WERI-Rb-1 (cell line): ENCODE data around the gene MCTP1.
A peak's percentile ranks its signal among the peaks of the same experiment; 100 is the strongest.

Experiments used
- DNase-seq: peaks from one replicate; pipeline ENCODE4 v3.0.0-alpha.2; 2020
- H3K27ac ChIP-seq: fragments of 250-450 bp; sonication (Bioruptor Pico); 2 replicates; pipeline ENCODE4 v1.5.1; 2020; ENCODE audit warnings: mild to moderate bottlenecking, moderate library complexity
- H3K27me3 ChIP-seq: fragments of 250-450 bp; sonication (Bioruptor Pico); 2 replicates; pipeline ENCODE4 v1.5.1; 2021; ENCODE audit warnings: mild to moderate bottlenecking, low read depth, moderate library complexity; ENCODE audit not compliant: insufficient read depth, severe bottlenecking
- H3K36me3 ChIP-seq: fragments of 250-450 bp; sonication (Bioruptor Pico); 2 replicates; pipeline ENCODE4 v1.5.1; 2020; ENCODE audit warnings: mild to moderate bottlenecking, moderate library complexity
- H3K4me3 ChIP-seq: 2 replicates; pipeline ENCODE4 v1.5.1; 2011; ENCODE audit warnings: low read depth, mild to moderate bottlenecking, control low read depth, low read length
- H3K9me3 ChIP-seq: fragments of 250-450 bp; sonication (Bioruptor Pico); 2 replicates; pipeline ENCODE4 v1.5.1; 2021; ENCODE audit warnings: mild to moderate bottlenecking, moderate library complexity; ENCODE audit not compliant: severe bottlenecking
- TF ChIP-seq, protein P1 (sequence below): IDR thresholded peaks from 2 replicates; pipeline ENCODE4 v1.5.1; 2011; ENCODE audit warnings: low read depth, mild to moderate bottlenecking, control low read depth, inconsistent platforms, low read length

Gene MCTP1

DNA sequence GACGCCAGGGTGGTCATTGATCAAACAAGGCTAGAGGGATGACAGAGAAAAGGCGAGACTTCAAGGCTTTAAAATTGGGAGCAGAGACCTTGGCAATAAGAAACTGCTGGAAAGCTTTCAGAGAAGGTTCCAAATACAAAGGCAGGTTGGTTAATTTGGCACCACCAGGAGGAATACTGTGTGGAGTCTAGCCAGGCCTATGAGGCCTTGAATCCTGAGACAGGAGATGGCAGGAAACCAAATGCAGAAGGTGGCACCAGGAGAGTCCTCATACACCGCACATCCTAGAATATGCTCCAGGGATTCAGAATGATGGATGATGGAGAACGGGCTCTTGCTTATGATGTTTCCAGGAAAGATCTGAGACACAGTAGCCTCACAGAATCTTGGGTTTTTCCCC lies 90.0 kb downstream of the MCTP1 start:
- Histone ChIP-seq H3K4me3 (no peak overlapping the region), H3K27ac (no peak overlapping the region), H3K36me3 (no peaks in the 10 kb centered on the region), H3K27me3 (no peaks in the 10 kb centered on the region), H3K9me3 (no peaks in the 10 kb centered on the region)
- no peak for DNase-seq
- TF ChIP-seq, protein P1, sequence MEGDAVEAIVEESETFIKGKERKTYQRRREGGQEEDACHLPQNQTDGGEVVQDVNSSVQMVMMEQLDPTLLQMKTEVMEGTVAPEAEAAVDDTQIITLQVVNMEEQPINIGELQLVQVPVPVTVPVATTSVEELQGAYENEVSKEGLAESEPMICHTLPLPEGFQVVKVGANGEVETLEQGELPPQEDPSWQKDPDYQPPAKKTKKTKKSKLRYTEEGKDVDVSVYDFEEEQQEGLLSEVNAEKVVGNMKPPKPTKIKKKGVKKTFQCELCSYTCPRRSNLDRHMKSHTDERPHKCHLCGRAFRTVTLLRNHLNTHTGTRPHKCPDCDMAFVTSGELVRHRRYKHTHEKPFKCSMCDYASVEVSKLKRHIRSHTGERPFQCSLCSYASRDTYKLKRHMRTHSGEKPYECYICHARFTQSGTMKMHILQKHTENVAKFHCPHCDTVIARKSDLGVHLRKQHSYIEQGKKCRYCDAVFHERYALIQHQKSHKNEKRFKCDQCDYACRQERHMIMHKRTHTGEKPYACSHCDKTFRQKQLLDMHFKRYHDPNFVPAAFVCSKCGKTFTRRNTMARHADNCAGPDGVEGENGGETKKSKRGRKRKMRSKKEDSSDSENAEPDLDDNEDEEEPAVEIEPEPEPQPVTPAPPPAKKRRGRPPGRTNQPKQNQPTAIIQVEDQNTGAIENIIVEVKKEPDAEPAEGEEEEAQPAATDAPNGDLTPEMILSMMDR, result no peak

- H3K9me3 ChIP-seq, result no peaks in the 10 kb centered on the region
- TF ChIP-seq, protein P1, result no peak
- H3K27me3 ChIP-seq, result no peaks in the 10 kb centered on the region
These were observed 93.6 kb downstream of the MCTP1 start for GRCh38 chr5:95191330-95191729.

GRCh38 chr5:95184924-95185323 lies 100.0 kb downstream of the MCTP1 start:
- Histone ChIP-seq H3K27ac (no peak overlapping the region), H3K4me3 (no peak overlapping the region), H3K27me3 (no peaks in the 10 kb centered on the region), H3K36me3 (no peaks in the 10 kb centered on the region), H3K9me3 (no peaks in the 10 kb centered on the region)
- DNase-seq, result no peak
- TF ChIP-seq, protein P1, result no peak

More at GRCh38 chr5:95191330-95191729, 93.6 kb downstream of the MCTP1 start:
- no peak for DNase-seq
- H3K36me3 ChIP-seq, result no peaks in the 10 kb centered on the region
- H3K27ac ChIP-seq, result no peak overlapping the region
- no peak overlapping the region for H3K4me3 ChIP-seq

- TF ChIP-seq, protein P1, result no peak
- no peak for DNase-seq
- Histone ChIP-seq H3K4me3 (no peak overlapping the region), H3K9me3 (peaks cover 2% of the 10 kb centered on the region), H3K27ac (no peak overlapping the region), H3K36me3 (no peaks in the 10 kb centered on the region), H3K27me3 (no peaks in the 10 kb centered on the region)
These were observed 103.2 kb downstream of the MCTP1 start for GRCh38 chr5:95181644-95182043.

GRCh38 chr5:95178046-95178651 lies 106.7 kb downstream of the MCTP1 start:
- TF ChIP-seq, protein P1, result peak; percentile 60
- peak; percentile 83 for DNase-seq
- peaks cover 2% of the 10 kb centered on the region for H3K9me3 ChIP-seq
- peak overlapping the region; percentile 35 for H3K27ac ChIP-seq
- no peak overlapping the region for H3K4me3 ChIP-seq
- H3K27me3 ChIP-seq, result no peaks in the 10 kb centered on the region
- H3K36me3 ChIP-seq, result no peaks in the 10 kb centered on the region

DNA sequence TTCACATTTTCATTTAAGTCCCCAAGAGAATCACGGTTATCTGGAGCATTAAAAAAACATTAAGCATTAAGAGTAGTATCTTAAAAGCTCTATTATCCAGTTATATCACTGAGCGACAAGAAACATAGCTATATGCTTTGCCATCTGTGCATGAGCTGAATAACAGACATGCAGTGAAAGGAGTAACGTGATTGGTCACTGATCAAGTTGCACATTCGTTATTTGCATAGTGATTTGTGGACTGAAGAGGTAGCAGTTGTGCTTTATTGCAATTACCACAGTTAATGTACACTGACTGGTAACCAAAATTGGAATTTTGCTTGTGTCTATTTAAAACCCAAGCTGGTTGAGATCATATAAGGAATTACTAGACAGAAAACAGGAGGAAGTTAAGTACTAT lies 107.4 kb downstream of the MCTP1 start:
- Histone ChIP-seq H3K27me3 (no peaks in the 10 kb centered on the region), H3K9me3 (peaks cover 2% of the 10 kb centered on the region), H3K36me3 (no peaks in the 10 kb centered on the region), H3K4me3 (no peak overlapping the region), H3K27ac (peak overlapping the region; percentile 1; the same call in 1 of the 2 replicates)
- TF ChIP-seq, protein P1, result no peak
- no peak for DNase-seq
